ENCODE data around the gene GAL3ST3.
A peak's percentile ranks its signal among the peaks of the same experiment; 100 is the strongest.

Gene GAL3ST3

DNA sequence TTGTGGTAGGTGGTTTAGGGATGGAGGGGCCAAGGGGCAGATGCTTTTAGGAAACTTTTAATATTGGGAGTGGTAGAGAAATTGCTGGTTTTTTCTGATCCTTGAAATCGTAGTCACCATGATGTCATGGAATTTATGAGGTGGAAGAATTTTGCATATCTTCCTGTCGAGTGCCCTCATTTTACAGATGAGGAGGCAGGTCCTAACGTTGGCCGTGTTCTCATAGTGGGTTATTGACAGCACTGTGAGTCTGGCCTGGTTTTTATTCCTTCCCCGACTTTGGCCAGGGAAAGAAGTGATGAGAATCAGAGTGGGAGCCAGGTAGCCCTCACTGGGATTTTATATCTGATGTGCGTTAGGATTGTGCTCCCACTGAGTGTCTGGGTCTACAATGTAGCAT lies 12.3 kb upstream of the GAL3ST3 start:
- TF ChIP-seq, protein P1, sequence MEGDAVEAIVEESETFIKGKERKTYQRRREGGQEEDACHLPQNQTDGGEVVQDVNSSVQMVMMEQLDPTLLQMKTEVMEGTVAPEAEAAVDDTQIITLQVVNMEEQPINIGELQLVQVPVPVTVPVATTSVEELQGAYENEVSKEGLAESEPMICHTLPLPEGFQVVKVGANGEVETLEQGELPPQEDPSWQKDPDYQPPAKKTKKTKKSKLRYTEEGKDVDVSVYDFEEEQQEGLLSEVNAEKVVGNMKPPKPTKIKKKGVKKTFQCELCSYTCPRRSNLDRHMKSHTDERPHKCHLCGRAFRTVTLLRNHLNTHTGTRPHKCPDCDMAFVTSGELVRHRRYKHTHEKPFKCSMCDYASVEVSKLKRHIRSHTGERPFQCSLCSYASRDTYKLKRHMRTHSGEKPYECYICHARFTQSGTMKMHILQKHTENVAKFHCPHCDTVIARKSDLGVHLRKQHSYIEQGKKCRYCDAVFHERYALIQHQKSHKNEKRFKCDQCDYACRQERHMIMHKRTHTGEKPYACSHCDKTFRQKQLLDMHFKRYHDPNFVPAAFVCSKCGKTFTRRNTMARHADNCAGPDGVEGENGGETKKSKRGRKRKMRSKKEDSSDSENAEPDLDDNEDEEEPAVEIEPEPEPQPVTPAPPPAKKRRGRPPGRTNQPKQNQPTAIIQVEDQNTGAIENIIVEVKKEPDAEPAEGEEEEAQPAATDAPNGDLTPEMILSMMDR (IDR thresholded peaks at IDR 0.05; ENCODE audit: extremely low read depth, missing control alignments): no peak
- no peak for DNase-seq (ENCODE audit: low spot score)

- TF ChIP-seq, protein P1 (IDR thresholded peaks at IDR 0.05; ENCODE audit: extremely low read depth, missing control alignments): no peak
- no peak for DNase-seq (ENCODE audit: low spot score)
Observed at GRCh38 chr11:66059966-66060680, 11.2 kb upstream of the GAL3ST3 start.

DNA sequence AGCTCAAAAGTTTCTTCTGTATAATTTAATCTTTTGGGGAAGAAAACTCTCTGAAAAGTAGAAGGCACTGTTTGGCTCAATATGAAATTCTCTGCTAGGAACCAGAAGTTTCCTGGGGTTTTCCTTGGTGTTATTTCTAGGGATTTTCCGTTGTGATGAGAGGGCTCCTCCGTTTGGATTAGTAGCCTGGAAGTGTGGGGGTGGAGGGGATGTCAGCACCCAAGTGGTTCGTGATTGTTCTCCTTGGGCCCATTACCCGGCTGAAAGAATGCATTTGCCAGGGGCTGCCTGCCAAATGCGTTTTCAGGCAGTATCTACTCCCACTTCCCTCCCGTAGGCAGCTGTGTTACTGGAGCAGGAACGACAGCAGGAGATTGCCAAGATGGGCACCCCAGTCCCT lies 7.5 kb upstream of the GAL3ST3 start:
- TF ChIP-seq, protein P1 (IDR thresholded peaks at IDR 0.05; ENCODE audit: extremely low read depth, missing control alignments): no peak
- no peak for DNase-seq (ENCODE audit: low spot score)

DNA sequence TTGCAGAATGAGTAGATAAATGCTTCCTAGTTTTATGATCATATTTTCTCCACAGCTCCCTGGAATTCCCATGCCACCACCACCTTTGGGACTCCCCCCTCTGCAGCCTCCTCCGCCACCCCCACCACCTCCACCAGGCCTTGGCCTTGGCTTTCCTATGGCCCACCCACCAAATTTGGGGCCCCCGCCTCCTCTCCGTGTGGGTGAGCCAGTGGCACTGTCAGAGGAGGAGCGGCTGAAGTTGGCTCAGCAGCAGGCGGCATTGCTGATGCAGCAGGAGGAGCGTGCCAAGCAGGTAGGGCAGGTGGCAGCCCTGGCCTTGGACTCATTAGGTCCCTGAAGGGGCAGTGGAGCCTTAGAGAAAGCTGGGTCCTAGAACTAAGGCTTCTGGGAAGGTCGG lies 6.1 kb upstream of the GAL3ST3 start:
- DNase-seq (ENCODE audit: low spot score): no peak
- TF ChIP-seq, protein P1 (IDR thresholded peaks at IDR 0.05; ENCODE audit: extremely low read depth, missing control alignments): no peak

DNA sequence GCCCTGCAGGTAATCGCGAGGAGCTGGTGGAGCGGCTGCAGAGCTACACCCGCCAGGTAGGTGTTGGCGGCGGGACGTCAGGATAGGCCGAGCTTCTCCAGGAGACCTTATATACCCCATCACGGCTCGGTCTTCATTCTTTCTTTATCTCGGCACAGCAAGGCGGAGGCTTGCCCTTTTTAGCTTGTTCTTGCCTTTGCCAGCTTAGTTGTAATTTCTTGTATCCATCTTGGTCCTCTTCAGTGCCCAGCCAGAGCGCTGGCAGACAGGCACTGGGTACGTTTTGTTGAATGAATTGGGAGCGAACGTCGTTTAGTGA lies 3.7 kb upstream of the GAL3ST3 start:
- no peak for DNase-seq (ENCODE audit: low spot score)
- TF ChIP-seq, protein P1 (IDR thresholded peaks at IDR 0.05; ENCODE audit: extremely low read depth, missing control alignments): no peak

DNA sequence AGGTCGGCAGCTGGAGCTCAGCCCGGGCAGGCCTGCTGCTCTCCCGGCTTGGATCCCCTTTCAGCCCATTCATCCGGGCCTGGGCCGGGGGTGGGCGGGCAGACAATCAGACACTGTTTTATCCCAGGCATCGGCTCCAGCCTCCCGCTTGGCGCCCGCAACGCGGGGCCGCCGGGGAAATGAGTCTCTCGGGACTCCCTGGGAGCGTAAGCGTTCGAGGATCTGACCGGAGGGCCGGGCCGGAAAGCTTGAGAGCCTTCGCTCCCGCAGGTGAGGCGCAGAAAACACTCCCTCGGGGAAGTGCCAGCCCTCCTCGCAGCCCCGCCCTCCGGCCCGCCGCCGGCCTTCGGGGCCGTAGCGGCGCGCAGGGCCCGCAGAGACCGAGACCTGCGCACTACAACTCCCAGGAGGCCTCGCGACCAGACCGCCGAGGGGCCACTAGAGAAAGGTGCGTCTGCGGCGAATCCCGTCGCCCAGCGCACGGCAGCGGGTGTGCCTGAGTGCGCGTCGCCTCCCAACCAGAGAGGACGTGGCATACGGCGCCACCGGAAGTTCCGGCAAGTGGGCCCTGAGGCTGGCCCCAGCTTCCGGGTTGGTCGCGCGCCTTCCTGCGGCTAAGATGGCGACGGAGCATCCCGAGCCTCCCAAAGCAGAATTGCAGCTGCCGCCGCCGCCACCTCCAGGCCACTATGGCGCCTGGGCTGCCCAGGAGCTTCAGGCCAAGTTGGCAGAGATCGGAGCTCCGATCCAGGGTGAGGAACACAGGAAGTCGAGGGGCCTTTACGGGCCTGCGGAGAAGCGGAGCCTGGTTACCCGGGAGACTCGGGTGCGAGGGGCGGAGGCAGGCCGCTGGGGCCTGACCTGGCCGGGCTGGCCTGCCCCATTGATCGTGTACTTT lies 3.1 kb upstream of the GAL3ST3 start, which contains the start of gene SF3B2:
Gene SF3B2 (plus strand): TSS at position 599 of the 898 bp plus-strand sequence. CDS start 21 bp downstream, at position 620.
- peak; percentile 97 for DNase-seq (ENCODE audit: low spot score)
- TF ChIP-seq, protein P1 (IDR thresholded peaks at IDR 0.05; ENCODE audit: extremely low read depth, missing control alignments): no peak

GRCh38 chr11:66051371-66051765 lies 2.4 kb upstream of the GAL3ST3 start:
- DNase-seq (ENCODE audit: low spot score): no peak
- TF ChIP-seq, protein P1 (IDR thresholded peaks at IDR 0.05; ENCODE audit: extremely low read depth, missing control alignments): no peak

All from GM20000 (cell line).